GM12872 (cell line): ENCODE results near the gene LRMDA.

Experiments used
- CTCF ChIP-seq: IDR thresholded peaks from 3 replicates; pipeline ENCODE4 v1.5.1; 2011; ENCODE audit warnings: low read depth, mild to moderate bottlenecking, low read length, moderate library complexity; ENCODE audit not compliant: insufficient read depth

Gene LRMDA

GRCh38 chr10:75395066-75395931 lies 36.1 kb upstream of the LRMDA start:
- peak; percentile 65; the same call in 2 of the 3 replicates for TF ChIP-seq CTCF

GRCh38 chr10:75395932-75396630 lies 35.3 kb upstream of the LRMDA start:
- TF ChIP-seq CTCF = no peak

GRCh38 chr10:75396631-75397495 lies 34.6 kb upstream of the LRMDA start:
- no peak for TF ChIP-seq CTCF

GRCh38 chr10:75397496-75398199 lies 33.8 kb upstream of the LRMDA start:
- no peak for TF ChIP-seq CTCF

- no peak for TF ChIP-seq CTCF
These were observed 33.2 kb upstream of the LRMDA start for GRCh38 chr10:75398200-75398691.

- no peak for TF ChIP-seq CTCF
These were observed 32.5 kb upstream of the LRMDA start for GRCh38 chr10:75398692-75399460.
